Measurements from ENCODE around the gene CNTN4.

DNA sequence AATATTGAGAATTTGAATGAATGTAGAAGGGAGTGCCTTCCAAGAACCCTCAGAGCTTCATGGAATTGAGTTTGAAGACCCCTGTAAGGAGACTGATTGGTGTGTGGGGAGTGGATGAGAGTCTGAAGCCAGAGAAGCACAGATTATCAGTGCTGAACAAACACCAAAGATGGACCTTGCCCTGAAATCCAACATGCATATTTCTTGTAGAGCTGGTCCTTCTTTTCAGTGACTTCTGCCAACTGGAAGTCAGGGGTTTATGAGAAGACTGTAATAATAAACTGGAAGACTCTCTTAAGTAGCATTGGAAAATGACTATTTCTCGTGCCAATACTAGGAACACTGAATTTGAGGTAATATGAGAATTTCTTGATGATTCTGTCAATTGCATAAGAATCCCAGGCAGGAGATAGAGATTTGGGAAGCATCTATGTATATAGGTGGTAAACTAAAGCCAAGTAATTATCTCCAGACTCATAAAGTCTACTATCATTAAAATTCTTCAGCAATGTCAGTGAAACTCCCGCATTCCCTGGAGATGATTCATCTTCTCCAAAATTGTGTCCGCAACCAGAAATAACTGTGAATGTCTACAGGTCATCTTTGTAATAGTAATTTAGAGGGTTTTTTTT, 797.8 kb downstream of the CNTN4 start:
- TF ChIP-seq ZNF317 (CRISPR knock-in tag; IDR thresholded peaks at IDR 0.05; ENCODE audit: borderline replicate concordance, low read depth) (no peak), SMAD3 (CRISPR knock-in tag; IDR thresholded peaks at IDR 0.05; ENCODE audit: borderline replicate concordance) (no peak), ATF1 (CRISPR knock-in tag; IDR thresholded peaks at IDR 0.05) (no peak), SP1 (CRISPR knock-in tag; conservative IDR thresholded peaks at IDR 0.05) (no peak), SOX15 (CRISPR knock-in tag; IDR thresholded peaks at IDR 0.05) (no peak)
- TF ChIP-seq, protein P1, sequence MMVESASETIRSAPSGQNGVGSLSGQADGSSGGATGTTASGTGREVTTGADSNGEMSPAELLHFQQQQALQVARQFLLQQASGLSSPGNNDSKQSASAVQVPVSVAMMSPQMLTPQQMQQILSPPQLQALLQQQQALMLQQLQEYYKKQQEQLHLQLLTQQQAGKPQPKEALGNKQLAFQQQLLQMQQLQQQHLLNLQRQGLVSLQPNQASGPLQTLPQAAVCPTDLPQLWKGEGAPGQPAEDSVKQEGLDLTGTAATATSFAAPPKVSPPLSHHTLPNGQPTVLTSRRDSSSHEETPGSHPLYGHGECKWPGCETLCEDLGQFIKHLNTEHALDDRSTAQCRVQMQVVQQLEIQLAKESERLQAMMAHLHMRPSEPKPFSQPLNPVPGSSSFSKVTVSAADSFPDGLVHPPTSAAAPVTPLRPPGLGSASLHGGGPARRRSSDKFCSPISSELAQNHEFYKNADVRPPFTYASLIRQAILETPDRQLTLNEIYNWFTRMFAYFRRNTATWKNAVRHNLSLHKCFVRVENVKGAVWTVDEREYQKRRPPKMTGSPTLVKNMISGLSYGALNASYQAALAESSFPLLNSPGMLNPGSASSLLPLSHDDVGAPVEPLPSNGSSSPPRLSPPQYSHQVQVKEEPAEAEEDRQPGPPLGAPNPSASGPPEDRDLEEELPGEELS (CRISPR knock-in tag; IDR thresholded peaks at IDR 0.05), result no peak
- TF ChIP-seq, protein P2, sequence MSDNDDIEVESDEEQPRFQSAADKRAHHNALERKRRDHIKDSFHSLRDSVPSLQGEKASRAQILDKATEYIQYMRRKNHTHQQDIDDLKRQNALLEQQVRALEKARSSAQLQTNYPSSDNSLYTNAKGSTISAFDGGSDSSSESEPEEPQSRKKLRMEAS (CRISPR knock-in tag; IDR thresholded peaks at IDR 0.05), result no peak
- TF ChIP-seq, protein P3, sequence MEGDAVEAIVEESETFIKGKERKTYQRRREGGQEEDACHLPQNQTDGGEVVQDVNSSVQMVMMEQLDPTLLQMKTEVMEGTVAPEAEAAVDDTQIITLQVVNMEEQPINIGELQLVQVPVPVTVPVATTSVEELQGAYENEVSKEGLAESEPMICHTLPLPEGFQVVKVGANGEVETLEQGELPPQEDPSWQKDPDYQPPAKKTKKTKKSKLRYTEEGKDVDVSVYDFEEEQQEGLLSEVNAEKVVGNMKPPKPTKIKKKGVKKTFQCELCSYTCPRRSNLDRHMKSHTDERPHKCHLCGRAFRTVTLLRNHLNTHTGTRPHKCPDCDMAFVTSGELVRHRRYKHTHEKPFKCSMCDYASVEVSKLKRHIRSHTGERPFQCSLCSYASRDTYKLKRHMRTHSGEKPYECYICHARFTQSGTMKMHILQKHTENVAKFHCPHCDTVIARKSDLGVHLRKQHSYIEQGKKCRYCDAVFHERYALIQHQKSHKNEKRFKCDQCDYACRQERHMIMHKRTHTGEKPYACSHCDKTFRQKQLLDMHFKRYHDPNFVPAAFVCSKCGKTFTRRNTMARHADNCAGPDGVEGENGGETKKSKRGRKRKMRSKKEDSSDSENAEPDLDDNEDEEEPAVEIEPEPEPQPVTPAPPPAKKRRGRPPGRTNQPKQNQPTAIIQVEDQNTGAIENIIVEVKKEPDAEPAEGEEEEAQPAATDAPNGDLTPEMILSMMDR (IDR thresholded peaks at IDR 0.05), result no peak
